Ramos (cell line): Measurements from ENCODE around the gene FBRSL1.
"Not testable (repeated sequence)": the region's sequence is repeated elsewhere in the genome, so short reads cannot be mapped to it uniquely, and the experiment has no call there.

Experiments used
- in situ Hi-C: fragments of 300-500 bp; cut with MboI; formaldehyde crosslinking; loops from one replicate; pipeline ENCODE4 v1.14.3; 2022; ENCODE audit warnings: low sequenced_read_pairs; ENCODE audit not compliant: unreplicated experiment

Gene FBRSL1

GRCh38 chr12:132489602-132490266, at the start of gene FBRSL1:
Gene FBRSL1, plus strand, starts transcription at chr12:132490151.
- in situ Hi-C loops: no loop called here

DNA sequence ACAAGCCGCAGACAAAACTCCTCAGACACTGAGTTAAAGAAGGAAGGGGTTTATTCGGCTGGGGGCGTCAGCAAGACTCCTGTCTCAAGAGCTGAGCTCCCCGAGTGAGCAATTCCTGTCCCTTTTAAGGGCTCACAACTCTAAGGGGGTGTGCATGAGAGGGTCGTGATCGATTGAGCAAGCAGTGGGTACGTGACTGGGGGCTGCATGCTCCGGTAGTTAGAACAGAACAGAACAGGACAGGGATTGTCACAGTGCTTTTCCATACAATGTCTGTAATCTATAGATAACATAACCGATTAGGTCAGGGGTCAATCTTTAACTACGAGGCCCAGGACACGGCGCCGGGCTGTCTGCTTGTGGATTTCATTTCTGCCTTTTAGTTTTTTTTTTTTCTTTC, 49.5 kb upstream of the FBRSL1 start:
- in situ Hi-C loops: not testable (repeated sequence)

GRCh38 chr12:132441871-132442863, 47.8 kb upstream of the FBRSL1 start:
- in situ Hi-C loops: no loop called here

DNA sequence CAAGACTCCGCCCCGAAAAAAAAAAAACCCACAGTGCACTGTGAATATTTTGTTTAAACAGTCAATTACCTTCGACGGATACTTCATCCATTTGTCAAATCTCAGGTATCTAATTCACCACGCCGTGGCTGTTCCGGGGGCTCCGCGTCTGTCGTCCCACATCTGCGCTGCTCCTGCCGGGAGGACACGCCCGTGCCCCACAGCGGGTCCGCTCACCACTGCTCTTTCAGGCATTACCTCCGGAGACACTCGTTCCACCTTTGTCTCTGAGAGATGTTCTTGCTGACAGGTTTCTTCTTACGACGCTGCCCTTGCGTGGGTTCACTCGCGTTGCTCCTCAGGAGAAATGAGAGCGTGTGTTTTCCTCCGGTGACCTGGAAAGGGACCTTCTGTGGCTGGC, 46.9 kb upstream of the FBRSL1 start:
- in situ Hi-C loops: no loop called here

- in situ Hi-C loops: no loop called here
Observed at GRCh38 chr12:132444283-132444682, 45.7 kb upstream of the FBRSL1 start.

GRCh38 chr12:132444957-132445883, 44.7 kb upstream of the FBRSL1 start:
- in situ Hi-C loops: no loop called here

DNA sequence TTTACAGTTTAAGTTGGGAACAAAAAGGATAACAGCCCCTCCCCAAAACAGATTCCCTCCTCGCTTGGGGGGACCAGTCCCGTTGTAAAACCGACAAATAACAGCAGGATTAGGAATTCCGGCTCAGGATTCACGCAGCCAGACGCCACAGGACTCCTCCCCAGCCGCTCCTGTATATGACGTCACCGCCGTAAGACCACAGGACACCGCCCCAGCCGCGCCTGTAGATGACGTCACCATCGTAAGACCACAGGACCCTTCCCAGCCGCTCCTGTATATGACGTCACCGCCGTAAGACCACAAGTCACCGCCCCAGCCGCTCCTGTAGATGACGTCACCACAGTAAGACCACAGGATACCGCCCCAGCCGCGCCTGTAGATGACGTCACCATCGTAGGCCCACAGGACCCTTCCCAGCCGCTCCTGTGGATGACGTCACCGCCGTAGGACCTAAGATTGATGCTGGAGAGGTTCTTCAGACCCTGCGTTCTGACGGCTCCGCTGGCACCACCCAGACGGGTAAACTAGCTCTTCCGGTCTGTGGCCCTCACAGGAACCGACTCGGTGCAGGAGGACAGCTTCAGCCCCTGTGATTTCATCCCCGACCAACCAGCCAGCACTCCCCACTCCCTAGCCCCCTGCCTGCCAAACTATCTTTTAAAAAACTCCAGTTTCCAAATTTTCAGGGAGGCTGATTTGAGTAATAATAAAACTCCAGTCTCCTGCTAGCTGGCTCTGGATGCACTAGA, 43.9 kb upstream of the FBRSL1 start:
- in situ Hi-C loops: no loop called here

- in situ Hi-C loops: no loop called here
Observed at GRCh38 chr12:132446633-132447326, 43.2 kb upstream of the FBRSL1 start.

- in situ Hi-C loops: no loop called here
Observed at GRCh38 chr12:132447327-132447720, 42.6 kb upstream of the FBRSL1 start.

DNA sequence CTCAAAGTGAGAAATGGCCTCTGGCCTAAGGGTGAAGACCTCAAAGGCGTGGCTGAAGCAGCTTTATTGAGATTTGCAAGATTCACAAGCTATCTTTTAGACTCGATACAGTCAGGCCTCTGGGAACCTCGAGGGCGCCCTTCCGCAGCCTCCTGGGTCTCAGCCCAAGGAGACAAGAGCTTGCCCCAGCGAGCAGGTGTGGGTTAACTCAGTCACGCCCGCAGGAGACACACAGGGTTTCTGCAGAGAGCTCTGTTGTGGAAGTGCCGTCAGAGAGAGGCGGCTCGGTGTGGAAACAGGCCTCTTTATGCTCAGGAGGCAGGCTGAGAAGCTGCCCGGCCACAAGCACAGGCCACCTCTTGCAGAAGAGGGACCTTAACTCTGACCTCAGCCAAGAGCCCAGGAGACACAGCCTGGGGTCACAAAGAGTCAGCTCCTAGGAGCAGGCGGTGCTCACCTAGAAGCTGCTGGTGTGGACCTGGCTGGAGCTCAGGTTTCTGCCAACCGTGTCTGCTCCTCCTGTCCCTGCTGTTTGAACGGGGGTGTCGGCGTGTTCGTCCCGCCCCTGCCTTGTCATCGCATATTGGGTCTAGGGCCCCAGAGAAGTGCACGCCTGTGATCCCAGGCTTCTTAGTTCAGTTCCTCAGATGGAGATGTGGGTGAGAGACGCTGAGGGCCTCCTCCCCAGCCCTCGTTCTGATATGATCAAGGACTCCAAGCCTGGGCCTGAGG, 42.1 kb upstream of the FBRSL1 start:
- in situ Hi-C loops: no loop called here

- in situ Hi-C loops: no loop called here
Observed at GRCh38 chr12:132448463-132448820, 41.5 kb upstream of the FBRSL1 start.

GRCh38 chr12:132449565-132450417, 40.2 kb upstream of the FBRSL1 start:
- in situ Hi-C loops: no loop called here

DNA sequence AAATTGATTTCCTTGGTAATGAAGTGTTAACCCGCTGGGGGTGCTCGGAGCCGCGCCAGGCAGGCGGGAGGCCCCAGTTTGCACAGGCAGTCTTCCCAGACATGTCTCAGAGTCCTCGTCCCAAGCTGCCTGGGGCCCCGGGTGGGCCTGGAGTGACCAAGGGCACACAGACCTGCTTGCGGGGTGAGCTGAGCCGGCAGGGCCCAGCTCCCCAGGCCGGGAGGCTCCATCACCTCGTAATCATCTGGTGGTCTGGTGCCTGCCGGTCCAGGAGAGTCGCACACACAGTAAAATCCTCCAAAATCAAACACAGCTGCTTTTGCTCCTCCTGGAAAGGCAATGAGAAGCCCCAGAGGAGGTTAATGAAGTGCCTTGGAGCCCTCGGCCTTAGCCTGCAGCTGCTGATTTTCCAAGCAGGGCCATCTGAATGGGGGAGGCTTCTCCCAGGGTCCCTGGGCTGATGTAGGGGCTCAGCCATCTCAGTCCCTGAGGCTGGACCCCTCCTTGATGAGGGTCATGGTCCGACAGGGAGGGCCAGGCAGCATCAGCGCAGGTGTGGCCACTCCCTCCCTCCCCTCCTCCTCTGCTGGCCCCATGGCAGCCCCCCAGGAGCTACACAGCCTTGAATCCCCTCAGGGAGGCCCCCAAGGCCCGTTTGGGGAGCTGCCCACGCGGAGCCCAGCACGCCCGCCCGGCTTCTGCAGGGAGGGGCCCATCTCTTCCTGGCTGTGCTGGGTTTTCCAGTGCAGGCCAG, 39.4 kb upstream of the FBRSL1 start:
- in situ Hi-C loops: no loop called here

DNA sequence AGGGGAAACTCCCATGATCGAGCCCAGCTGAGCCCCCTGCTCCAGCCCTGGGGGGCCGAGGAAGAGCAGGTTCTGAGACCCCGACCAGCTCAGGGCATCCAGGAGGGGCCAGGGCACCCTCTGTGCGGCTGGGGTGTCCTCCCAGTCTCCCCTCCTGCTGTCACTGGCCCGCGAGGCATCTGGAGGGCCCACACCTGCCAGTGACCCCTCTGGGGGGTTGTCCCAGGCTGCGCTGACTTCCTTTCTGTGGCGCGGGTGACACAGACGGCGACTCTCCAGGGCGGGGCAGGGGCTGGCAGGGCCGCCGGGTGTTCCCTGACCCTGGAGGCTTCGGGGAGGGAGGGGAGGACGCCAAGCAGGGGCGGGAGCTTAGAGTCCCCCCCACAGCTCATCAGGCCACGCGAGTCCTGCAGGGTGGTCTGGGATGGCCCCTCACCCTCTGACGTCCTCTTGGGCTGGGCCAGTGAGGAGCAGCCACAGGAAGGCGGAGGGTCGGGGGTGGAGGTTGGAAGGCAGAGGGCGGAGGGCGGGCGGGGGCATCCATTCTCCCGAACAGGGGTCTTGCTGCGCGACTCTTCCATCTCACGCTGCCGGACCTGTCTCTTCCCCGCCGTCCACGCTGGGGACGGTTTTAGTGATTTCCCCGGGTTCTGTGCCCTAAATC, 38.6 kb upstream of the FBRSL1 start:
- in situ Hi-C loops: no loop called here

DNA sequence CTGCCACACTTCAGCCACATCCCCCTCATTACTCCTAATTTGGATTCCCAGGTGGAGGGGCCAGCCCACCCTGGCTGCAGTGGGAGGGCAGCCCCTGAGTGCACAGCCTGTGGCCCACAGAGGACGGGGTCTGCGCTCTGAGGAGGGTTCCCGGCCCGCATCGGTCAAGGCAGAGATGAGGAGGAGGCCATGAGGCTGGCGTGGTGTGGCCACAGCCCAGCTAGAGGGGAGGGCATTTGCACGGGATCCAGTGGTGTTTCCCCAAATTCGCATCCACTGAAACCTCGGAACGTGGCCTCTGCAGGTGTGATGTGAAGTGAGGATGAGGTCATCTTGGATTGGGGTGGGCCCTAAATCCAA, 38.1 kb upstream of the FBRSL1 start:
- in situ Hi-C loops: no loop called here

- in situ Hi-C loops: no loop called here
Observed at GRCh38 chr12:132452596-132453350, 37.2 kb upstream of the FBRSL1 start.
